CD14-positive monocyte (primary cell): ENCODE results near the gene PEAK1. TPM values are rescaled to one million over a fixed set of nuclear protein-coding genes. Genes with fewer than 3 reads are reported as not detected.

Experiments
- DNase-seq, 3 donors: peaks; one replicate each; pipeline ENCODE4 v3.0.0-alpha.2; 2011 to 2022
- H2AFZ ChIP-seq: 2 replicates; pipeline ENCODE4 v1.6.0; 2012; ENCODE audit warnings: mild to moderate bottlenecking, low read depth, low read length, inconsistent platforms; ENCODE audit not compliant: insufficient read depth, poor library complexity, severe bottlenecking
- H3K27ac ChIP-seq, 2 donors: 1 replicate in 1 of 2; 2 replicates in 1 of 2; pipeline ENCODE4 v1.5.1; 2012 to 2013; ENCODE audit warnings: low read length in 2 of 2, control low read depth in 1 of 2, inconsistent platforms in 1 of 2, low read depth in 1 of 2, mild to moderate bottlenecking in 1 of 2
- H3K27me3 ChIP-seq, 2 donors: one replicate each; pipeline versions ENCODE4 v1.6.0 to v1.6.1; 2011 to 2013; ENCODE audit warnings: low read length in 2 of 2; ENCODE audit not compliant: control insufficient read depth in 2 of 2, insufficient read depth in 2 of 2
- H3K36me3 ChIP-seq, 2 donors: replicated peaks in 1 of 2; 1 replicate in 1 of 2; 2 replicates in 1 of 2; pipeline versions ENCODE4 v1.5.1 to v1.6.1; 2012 to 2013; ENCODE audit warnings: low read length in 2 of 2, control low read depth in 1 of 2, inconsistent platforms in 1 of 2, mild to moderate bottlenecking in 1 of 2; ENCODE audit not compliant: insufficient read depth in 2 of 2, control insufficient read depth in 1 of 2
- H3K4me1 ChIP-seq, 2 donors: 1 replicate in 1 of 2; 2 replicates in 1 of 2; pipeline versions ENCODE4 v1.5.1 to v1.6.1; 2012 to 2013; ENCODE audit warnings: low read length in 2 of 2, control low read depth in 1 of 2, inconsistent platforms in 1 of 2, mild to moderate bottlenecking in 1 of 2, moderate library complexity in 1 of 2; ENCODE audit not compliant: insufficient read depth in 2 of 2, control insufficient read depth in 1 of 2
- H3K4me2 ChIP-seq: replicated peaks from 2 replicates; pipeline ENCODE3; 2012; ENCODE audit warnings: low read length, moderate library complexity, mild to moderate bottlenecking; ENCODE audit not compliant: poor library complexity, severe bottlenecking; ENCODE audit errors: extremely low read depth
- H3K4me3 ChIP-seq, 3 experiments: fragments of 200-600 bp in 1 of 3; sonication (generic) in 1 of 3; replicated peaks in 1 of 3; 1 replicate in 2 of 3; 2 replicates in 1 of 3; pipeline ENCODE4 v1.5.1; 2011 to 2013; ENCODE audit warnings: low read length in 3 of 3, mild to moderate bottlenecking in 3 of 3, control low read depth in 2 of 3, low read depth in 2 of 3, inconsistent platforms in 1 of 3, moderate library complexity in 1 of 3
- H3K79me2 ChIP-seq: 2 replicates; pipeline ENCODE4 v1.6.0; 2012; ENCODE audit warnings: mild to moderate bottlenecking, control low read depth, inconsistent platforms, low read length, moderate library complexity; ENCODE audit not compliant: insufficient read depth
- H3K9ac ChIP-seq: 2 replicates; pipeline ENCODE4 v1.6.0; 2017; ENCODE audit warnings: low read length, mild to moderate bottlenecking; ENCODE audit not compliant: insufficient read depth, poor library complexity, severe bottlenecking
- H3K9me3 ChIP-seq, 2 donors: replicated peaks in 1 of 2; 1 replicate in 1 of 2; 2 replicates in 1 of 2; pipeline versions ENCODE4 v1.5.1 to v1.6.1; 2012 to 2013; ENCODE audit warnings: low read length in 2 of 2, control low read depth in 1 of 2; ENCODE audit not compliant: control insufficient read depth in 1 of 2, insufficient read depth in 1 of 2
- H4K20me1 ChIP-seq: 2 replicates; pipeline ENCODE4 v1.6.0; 2012; ENCODE audit warnings: mild to moderate bottlenecking, low read length, control low read depth, moderate library complexity; ENCODE audit not compliant: insufficient read depth
- H3K27ac Mint-ChIP-seq, 7 donors: one replicate each; pipeline ENCODE4 v1.8.0; 2020; ENCODE audit warnings: mild to moderate bottlenecking in 7 of 7, mixed read lengths in 7 of 7, moderate library complexity in 6 of 7, inconsistent platforms in 2 of 7
- H3K27me3 Mint-ChIP-seq, 3 donors: one replicate each; pipeline ENCODE4 v1.8.0; 2021 to 2022; ENCODE audit warnings: low read depth in 3 of 3, mild to moderate bottlenecking in 3 of 3, mixed read lengths in 3 of 3, moderate library complexity in 3 of 3, inconsistent platforms in 1 of 3
- H3K36me3 Mint-ChIP-seq, 2 donors: one replicate each; pipeline ENCODE4 v1.8.0; 2020; ENCODE audit warnings: mixed read lengths in 2 of 2, inconsistent platforms in 1 of 2, mild to moderate bottlenecking in 1 of 2
- H3K4me1 Mint-ChIP-seq: one replicate; pipeline ENCODE4 v1.8.0; 2020; ENCODE audit warnings: mild to moderate bottlenecking, mixed read lengths
- H3K4me3 Mint-ChIP-seq, 2 donors: one replicate each; pipeline ENCODE4 v1.8.0; 2020; ENCODE audit warnings: mild to moderate bottlenecking in 2 of 2, mixed read lengths in 2 of 2, moderate library complexity in 1 of 2
- H3K9me3 Mint-ChIP-seq, 7 donors: one replicate each; pipeline ENCODE4 v1.8.0; 2020 to 2022; ENCODE audit warnings: mixed read lengths in 7 of 7, mild to moderate bottlenecking in 6 of 7, moderate library complexity in 6 of 7, inconsistent platforms in 2 of 7
- CTCF ChIP-seq: fragments of 200-600 bp; IDR thresholded peaks from one replicate; pipeline ENCODE4 v1.8.0; 2022; ENCODE audit warnings: antibody characterized with exemption, mild to moderate bottlenecking
- WGBS: methylation state at CpG from one replicate; pipeline ENCODE4 v1.1.5; 2013; ENCODE audit warnings: missing lambda C conversion rate; ENCODE audit not compliant: insufficient coverage; 5-methylcytosine and 5-hydroxymethylcytosine counted together
- intact Hi-C, 2 donors: fragments of 100-400 bp; cut with micrococcal nuclease; formaldehyde crosslinking; loops; one replicate each; pipeline versions ENCODE4 v1.15.0 to v1.15.1; 2023
- polyA plus RNA-seq, 3 donors: library from polyadenylated mRNA; depleted of rRNA in 1 of 3; unstranded in 2 of 3; stranded (reverse) in 1 of 3; fragments of 300-500 nt in 2 of 3; fragments of >200 nt in 1 of 3; fragmentation: Illumina TruSeq in 2 of 3; gene quantifications; 1 replicate in 2 of 3; 2 replicates in 1 of 3; pipeline ENCODE4 v1.2.3, GENCODE V29; 2012 to 2021

PEAK1 gene
- polyA plus RNA-seq, 3 donors: 0.85 to 8.7 (median 1.1) TPM

GRCh38 chr15:77392762-77393470, 27.0 kb downstream of the PEAK1 start:
- peaks cover 4 to 16% of the 10 kb centered on the region in 2 donors for H3K9me3 ChIP-seq
- H3K4me2 ChIP-seq: no peak overlapping the region
- H3K9me3 Mint-ChIP-seq: peaks cover 14 to 26% (median 19%) of the 10 kb centered on the region in 7 donors
- no peaks in the 10 kb centered on the region for H3K36me3 ChIP-seq
- peaks cover 4% of the 10 kb centered on the region for H4K20me1 ChIP-seq
- peaks cover 3% of the 10 kb centered on the region for H3K4me1 Mint-ChIP-seq
- H3K36me3 Mint-ChIP-seq: peaks cover 0 to 4% of the 10 kb centered on the region in 2 donors
- intact Hi-C loops: no loop called here
- H3K27me3 Mint-ChIP-seq: peaks cover 0 to 4% (median 0%) of the 10 kb centered on the region in 3 donors
- peaks cover 18% of the 10 kb centered on the region for H3K79me2 ChIP-seq
- DNase-seq: no peak
- no peak overlapping the region for H3K27ac Mint-ChIP-seq
- H3K9ac ChIP-seq: no peak overlapping the region
- H3K4me3 Mint-ChIP-seq: no peak overlapping the region
- no peak overlapping the region for H3K27ac ChIP-seq
- no peaks in the 10 kb centered on the region for H3K4me1 ChIP-seq
- TF ChIP-seq CTCF: no peak
- no peak overlapping the region for H2AFZ ChIP-seq
- H3K4me3 ChIP-seq: no peak overlapping the region
- WGBS: 100% methylated on average over 1 of the region's 7 CpGs
- no peaks in the 10 kb centered on the region for H3K27me3 ChIP-seq

GRCh38 chr15:77391372-77391951, 28.4 kb downstream of the PEAK1 start:
- no peaks in the 10 kb centered on the region for H3K36me3 ChIP-seq
- peaks cover 9 to 20% (median 17%) of the 10 kb centered on the region in 7 donors for H3K9me3 Mint-ChIP-seq
- WGBS: no CpG with 5 or more reads among the region's 3 CpGs
- H3K27me3 Mint-ChIP-seq: peaks cover 0 to 5% (median 0%) of the 10 kb centered on the region in 3 donors
- H3K27ac ChIP-seq: no peak overlapping the region
- H3K9me3 ChIP-seq: peaks cover 4 to 16% of the 10 kb centered on the region in 2 donors
- intact Hi-C loops: no loop called here
- no peak overlapping the region for H3K9ac ChIP-seq
- H3K4me2 ChIP-seq: no peak overlapping the region
- no peak for DNase-seq
- peaks cover 18% of the 10 kb centered on the region for H3K79me2 ChIP-seq
- H3K4me3 Mint-ChIP-seq: no peak overlapping the region
- no peak overlapping the region for H3K4me3 ChIP-seq
- no peak overlapping the region for H2AFZ ChIP-seq
- peaks cover 7% of the 10 kb centered on the region for H4K20me1 ChIP-seq
- no peaks in the 10 kb centered on the region for H3K27me3 ChIP-seq
- peaks cover 0 to 3% of the 10 kb centered on the region in 2 donors for H3K36me3 Mint-ChIP-seq
- H3K27ac Mint-ChIP-seq: no peak overlapping the region
- H3K4me1 Mint-ChIP-seq: peaks cover 14% of the 10 kb centered on the region
- H3K4me1 ChIP-seq: peaks cover 0 to 4% of the 10 kb centered on the region in 2 donors
- TF ChIP-seq CTCF: no peak
